LHCN-M2 (cell line): Measurements from ENCODE around the gene SYVN1. TPM values are rescaled to one million over a fixed set of nuclear protein-coding genes. Genes with fewer than 3 reads are reported as not detected.
"Not testable (repeated sequence)": the region's sequence is repeated elsewhere in the genome, so short reads cannot be mapped to it uniquely, and the experiment has no call there.

Experiments
- DNase-seq: peaks from one replicate; pipeline ENCODE4 v3.0.0-alpha.2; 2012; ENCODE audit warnings: low read depth
- total RNA-seq: library from RNA; depleted of rRNA; stranded (reverse); fragments of >200 nt; gene quantifications from 2 replicates; pipeline ENCODE4 v1.2.3, GENCODE V29; 2014

Gene SYVN1
- total RNA-seq, 1 experiment from 2014 or later, result 18.3 TPM

DNA sequence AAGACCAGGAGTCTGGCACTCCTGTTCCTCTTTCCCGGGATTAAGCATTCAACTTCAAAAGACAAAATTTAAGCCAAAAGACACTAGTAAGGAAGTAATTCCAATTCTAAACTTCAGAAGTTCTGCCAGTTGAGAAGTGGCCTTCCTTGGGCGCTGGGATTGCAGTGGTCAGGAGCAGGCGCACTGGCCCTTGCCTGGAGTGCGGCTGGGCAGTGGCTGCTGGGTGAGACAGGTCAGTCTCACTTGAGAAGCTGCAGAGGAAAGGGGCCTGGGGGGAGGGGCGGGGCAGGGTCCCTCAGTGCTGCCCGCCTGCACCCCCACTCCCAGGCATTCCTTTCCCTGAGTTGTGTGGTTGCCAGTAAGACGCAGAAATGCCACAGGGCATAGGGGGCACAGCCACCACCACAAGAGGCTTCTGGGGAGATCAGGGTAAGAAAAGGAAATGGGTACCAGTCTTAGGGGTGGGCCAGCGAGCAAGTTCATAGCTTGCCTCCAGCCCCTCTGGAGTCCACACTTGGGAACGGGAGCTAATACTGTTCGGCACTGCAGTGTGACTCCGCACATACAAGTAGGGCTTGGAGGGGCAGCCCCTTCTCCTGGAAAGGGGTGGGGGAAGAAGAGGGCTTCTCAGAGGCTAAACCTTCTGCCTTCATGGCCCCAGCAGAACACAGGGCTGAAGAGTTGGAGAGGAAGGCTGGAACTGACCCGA is 6.7 kb downstream of the SYVN1 start:
- DNase-seq, result no peak

DNA sequence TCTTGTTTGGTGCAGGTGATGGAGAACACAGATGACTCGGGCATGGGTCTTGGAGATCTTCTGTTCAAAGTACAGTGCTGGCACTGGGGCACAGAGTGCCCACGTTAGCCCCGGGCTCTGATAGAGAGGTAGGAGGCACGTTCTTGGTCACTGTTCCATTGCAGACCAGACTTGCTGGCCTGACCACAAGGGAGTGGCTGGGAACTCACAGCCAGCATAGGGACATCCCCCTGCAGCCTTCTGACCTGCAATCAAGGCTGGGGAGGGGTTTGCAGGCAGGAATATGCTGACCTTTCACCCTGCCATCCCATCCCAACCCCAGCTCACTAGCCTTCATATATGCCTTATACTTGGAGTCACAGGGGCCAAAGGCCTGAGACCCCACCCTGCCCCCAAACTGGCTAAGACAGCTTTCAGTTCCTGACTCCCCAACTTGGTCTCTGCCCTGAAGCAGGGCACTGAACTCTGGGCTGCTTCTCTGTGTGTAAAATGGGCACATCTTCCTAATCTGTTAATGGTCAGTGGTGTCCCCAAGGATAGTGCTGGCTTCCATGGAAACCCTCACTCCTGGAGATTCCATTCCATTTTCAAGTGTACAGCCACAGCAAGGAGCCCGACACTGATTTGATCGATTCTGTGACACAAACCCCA is 7.6 kb downstream of the SYVN1 start:
- no peak for DNase-seq

DNA sequence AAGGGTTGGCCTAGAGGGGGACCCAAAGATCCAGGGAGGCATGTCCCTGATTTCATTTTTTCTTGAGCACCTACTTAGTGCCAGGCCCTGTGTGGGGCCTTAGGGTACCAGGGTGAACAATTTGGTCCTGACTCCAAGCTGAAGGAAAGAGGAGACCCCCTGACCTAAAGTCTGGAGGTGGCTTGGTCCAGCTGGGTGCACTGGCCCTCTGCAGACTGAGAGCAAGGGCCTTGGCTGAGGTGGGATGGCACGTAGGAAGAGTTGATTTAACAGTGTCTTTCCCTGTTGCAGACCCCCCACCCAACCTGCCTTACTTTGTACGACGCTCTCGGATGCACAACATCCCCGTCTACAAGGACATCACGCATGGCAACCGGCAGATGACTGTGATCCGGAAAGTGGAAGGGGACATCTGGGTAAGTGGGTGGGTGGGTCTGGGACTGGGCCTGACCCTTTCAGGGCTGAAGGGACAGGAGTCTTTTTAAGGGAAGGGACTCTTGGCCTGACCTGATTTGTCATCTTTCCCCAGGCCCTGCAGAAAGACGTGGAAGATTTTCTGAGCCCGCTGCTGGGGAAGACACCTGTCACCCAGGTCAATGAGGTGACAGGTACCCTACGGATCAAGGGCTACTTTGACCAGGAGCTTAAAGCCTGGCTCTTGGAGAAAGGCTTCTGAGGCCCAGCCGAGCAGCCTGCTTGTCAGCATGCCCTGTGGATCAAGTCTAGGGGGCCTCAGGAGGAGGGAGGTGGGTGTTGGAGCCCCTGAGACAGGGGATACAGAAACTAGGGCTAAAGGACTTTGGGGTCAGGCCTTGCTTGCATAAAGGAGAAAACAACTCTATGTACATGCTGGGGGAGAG is 8.9 kb downstream of the SYVN1 start:
- DNase-seq, result no peak

DNA sequence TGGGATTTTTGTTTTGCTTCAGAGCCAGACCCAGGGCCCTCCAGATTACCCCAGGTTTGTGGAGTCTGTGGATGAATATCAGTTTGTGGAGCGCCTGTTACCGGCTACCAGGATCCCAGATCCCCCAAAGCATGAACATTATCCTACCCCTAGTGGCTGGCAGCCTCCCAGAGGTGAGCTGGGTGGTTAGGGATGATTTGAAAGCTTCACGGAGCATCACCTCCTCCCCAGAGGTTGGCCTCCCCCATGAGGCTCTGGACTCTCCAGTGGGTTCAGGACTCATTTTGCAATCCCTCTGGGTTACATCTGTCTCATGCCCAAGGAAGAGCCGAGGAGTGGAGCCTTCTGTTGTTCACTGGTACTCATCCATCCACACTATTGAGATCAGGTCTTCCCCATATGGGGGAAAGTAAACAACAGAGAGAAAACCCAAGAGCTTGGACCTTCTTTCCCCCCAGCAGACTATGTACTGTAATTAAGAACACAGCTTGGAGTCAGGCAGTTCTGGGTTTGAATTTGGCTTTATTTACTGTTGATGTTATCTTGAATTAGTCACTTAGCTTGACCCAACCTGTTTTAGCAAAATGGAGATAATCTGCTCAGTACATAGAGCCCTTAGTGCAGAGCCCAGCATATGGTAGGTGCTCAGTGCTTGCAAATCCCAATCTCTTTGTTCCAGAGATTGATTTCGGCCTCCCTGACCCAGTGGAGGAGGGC is 9.7 kb downstream of the SYVN1 start:
- DNase-seq, result no peak

DNA sequence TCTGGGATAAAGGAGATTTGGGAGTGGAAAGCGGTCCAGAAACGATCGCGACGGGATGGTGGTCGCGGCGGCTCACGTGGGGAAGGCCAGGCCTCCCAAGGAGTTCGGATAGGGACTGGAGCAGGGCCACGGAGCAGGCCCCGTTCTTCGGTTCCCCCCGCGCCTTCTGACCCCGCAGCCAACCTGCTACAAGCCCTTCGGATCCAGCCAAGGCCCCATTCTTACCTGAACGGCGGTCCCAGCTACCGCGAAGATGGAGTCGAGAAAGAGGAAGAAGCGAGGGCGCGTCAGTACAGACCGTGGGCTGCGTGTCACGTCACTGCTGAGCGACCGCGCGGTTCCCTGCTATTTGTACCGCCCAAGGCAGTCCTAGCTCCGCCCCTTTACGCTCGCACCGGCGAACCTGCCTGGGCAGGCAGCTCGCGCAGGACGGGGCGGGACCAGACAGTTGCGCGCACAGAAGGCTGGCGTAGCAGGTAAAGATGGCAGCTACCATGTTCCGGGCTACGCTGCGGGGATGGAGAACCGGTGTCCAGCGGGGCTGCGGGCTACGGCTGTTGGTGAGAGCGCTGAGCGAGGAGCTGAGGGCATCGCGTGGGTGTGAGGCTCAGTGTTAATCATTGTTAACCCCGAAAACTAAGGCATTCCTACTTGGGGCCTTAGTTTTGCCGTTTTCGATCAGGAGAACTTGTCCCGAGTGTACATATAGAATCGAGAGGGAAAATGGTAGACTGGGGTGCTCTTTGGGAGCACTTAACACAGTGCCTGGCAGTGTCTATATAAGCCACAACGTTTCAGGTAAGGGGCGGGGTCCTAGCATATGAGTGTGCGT is 12.2 kb downstream of the SYVN1 start, which contains the start of the genes FAU and MRPL49:
Gene FAU (minus strand): TSS at position 270 of the 832 bp plus-strand sequence. CDS start 321 bp downstream, outside the sequence.
Gene MRPL49 (plus strand): TSS at position 457 of the 832 bp plus-strand sequence. CDS start 26 bp downstream, at position 483.
- peak; percentile 93 for DNase-seq

DNA sequence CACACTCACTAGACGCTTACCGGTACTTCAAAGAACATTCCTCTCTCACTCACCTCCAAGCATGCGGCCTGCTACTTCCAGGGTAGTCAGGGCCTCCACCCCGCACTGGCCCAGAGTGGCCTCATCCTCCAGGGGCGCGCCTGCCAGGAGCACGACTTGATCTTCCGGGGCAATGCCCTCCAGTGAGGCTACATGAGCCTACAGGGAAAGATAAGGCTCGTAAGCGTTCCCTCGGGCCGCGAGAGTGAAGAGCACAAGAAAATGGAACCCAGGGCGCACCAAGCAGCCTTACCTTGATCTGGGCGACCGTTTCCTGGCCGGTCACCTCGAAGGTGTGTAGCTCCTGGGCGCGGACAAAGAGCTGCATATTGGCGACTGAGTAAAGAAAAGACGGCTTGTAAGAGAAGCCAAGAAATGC is 12.9 kb downstream of the SYVN1 start:
- no peak for DNase-seq

DNA sequence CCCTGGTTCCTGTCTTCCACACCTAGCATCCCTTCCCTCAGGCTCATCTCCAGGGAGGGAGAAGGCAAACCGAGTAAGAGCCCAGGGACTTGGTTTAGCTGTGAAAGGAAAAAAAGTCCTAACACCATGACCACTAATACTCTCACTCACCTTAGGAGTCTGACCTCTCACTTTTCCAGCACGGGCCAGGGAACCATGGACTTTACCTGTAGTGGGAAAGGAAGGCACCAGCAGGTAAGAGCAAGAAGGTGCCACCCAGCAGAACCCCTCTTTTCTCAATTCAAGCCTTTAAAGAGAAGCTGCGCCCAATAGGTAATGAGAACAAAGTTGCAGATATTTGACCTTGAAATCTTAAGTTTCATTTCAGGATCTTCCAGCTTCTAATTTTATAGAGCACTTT is 13.5 kb downstream of the SYVN1 start:
- DNase-seq, result no peak

DNA sequence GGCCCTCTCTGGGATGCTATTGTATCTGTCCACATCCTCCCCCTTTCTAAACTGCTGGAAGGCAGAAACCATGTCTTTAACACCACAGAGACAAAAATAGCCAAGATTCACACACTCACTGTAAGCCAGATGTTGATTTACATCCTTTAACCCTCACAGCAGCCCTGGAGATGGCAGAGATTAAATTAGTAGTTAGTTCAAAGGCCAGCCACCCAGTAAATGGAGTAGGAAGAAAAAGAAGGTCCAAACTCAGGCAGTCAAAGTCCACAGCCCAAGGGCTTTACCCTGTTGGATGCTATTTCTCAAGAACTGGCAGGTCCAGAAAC is 14.7 kb downstream of the SYVN1 start:
- no peak for DNase-seq

DNA sequence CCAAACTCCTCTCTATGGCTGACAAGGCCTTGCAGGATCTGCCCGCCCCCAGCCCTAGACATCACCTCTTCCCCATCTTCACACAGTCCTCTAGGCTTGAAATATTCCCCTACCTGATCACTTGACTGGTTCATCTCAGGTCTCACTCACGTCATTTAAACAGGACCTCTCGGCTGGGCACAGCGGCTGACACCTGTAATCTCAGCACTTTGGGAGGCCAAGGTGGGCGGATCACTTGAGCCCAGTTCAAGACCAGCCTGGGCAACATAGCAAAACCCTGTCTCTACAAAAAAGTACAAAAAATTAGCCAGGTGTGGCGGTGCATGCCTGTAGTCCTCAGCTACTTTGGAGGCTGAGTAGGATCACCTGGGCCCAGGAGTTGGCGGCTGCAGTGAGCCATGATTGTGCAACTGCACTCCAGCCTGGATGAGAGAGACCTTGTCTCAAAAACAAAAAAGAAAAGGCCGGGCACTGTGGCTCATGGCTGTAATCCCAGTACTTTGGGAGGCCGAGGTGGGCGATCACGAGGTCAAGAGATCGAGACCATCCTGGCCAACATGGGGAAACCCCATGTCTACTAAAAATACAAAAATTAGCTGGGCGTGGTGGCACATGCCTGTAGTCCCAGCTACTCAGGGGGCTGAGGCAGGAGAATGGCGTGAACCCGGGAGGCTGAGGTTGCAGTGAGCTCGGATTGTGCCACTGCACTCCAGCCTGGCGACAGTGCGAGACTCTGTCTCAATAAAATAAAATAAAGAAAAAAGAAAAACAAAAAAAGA is 15.2 kb downstream of the SYVN1 start:
- DNase-seq, result not testable (repeated sequence)

DNA sequence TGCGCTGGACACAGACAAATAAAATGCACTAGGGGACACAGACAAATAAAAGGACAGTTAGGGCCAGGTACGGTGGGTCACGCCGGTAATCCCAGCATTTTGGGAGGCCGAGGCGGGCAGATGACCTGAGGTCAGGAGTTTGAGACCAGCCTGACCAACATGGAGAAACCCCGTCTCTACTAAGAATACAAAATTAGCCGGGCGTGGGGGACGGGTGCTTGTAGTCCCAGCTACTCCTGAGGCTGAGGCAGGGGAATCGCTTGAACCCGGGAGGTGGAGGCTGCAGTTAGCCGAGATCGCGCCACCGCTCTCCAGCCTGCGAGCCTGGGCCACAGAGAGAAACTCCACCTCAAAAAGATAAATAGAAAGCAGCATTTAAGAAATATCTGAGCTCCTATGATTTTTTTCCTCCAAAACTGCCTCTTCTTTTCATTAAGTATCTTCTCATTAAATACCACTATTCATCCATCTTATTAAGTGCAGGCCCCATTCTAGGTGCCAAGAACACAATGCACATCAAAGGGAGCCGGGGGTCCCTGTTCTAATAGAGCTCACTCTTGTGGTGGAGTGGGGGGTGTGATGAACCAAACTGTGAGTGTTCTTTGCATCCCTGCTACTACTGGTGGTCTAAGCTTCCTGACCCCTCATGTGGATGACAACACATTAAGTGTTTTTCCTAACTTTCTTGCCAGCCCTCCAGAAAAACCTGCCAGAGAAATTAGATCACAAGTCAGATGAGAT is 16.1 kb downstream of the SYVN1 start:
- DNase-seq, result no peak

DNA sequence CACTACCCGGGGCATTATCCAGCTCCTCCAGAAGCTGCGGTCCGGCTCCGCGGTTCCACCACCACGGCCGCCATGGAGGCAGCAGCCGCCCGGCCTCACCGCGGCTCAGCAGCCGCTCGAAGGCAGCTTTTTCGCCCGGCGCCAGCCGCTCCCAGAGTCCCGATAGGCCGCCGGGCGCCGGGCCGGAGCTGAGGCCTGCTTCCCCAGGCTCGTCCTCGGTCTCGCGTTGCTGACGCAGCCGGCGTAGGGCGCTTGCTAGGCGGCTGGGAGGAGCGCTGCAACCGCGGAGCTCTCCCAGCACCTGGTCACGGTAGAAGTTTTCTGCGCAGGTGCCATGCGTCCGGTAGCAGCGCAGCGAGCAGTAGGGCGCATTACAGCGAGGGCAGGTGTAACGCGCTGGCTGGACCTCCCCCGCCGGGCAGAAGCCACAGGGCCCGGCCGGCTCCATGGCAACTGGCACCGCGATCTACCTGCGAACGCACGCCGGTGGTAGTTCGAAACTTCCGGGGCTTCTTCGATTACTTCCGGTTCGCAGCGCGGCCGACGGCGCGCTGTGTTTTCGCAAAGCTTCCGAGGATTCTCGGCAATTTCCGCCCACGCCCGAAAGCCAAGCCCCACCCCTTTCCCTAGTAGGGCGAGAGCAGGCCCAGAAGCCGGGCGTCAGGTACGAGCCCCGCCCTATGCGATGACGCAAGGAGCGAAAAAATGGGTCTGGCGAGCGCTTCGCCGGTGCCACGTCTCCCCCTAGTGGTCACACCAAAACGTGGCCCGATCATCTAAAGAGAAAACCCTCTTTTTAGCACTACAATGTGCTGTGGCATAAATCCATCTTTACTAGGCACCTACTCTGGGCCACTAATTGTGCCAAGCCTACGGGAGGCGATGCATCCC is 16.9 kb downstream of the SYVN1 start, which contains the start of gene ZNHIT2:
Gene ZNHIT2 (minus strand): TSS at position 496 of the 891 bp plus-strand sequence. CDS start 48 bp downstream, at position 448.
- DNase-seq, result peak; percentile 98

DNA sequence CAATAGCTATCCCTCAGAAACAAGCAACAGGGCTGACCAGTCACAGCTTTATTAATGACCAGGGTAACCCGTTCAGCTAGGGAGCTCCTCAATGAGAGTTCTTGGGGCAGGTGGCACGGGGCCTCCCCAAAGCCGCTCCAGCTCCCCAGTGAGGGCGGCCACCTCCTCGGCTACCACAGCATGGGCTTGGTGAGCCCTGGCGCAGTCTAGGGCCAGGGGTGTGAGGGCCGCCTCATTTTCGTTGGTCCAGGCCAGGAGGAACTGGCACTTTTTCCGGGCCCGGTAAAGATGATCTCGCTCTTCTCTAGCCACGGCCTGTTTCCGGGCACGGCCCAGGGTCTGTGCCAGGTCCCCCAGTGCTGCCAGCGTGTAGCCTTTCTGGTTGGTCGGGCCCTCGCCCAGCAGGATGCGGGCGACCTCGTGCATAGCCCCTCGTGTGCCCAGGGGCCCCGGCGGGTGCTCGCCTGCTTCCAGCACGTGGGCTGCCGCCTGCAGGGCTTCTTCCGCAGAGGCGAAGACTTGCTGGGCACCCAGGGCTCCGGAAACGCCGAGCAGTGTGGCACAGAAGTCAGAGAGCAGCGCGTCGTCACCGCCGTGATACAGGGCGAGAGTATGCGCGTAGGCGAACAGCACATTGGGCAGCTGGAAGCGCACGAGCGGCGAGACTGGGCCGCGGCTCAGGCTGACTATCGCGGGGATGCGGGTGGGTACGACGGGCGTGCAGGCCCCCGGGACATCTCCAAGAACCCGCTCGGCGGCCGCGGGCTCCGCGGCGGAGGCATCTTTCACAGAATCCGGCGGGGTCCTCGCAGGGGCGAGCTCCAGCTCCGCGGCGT is 17.7 kb downstream of the SYVN1 start:
- DNase-seq, result peak; percentile 54

DNA sequence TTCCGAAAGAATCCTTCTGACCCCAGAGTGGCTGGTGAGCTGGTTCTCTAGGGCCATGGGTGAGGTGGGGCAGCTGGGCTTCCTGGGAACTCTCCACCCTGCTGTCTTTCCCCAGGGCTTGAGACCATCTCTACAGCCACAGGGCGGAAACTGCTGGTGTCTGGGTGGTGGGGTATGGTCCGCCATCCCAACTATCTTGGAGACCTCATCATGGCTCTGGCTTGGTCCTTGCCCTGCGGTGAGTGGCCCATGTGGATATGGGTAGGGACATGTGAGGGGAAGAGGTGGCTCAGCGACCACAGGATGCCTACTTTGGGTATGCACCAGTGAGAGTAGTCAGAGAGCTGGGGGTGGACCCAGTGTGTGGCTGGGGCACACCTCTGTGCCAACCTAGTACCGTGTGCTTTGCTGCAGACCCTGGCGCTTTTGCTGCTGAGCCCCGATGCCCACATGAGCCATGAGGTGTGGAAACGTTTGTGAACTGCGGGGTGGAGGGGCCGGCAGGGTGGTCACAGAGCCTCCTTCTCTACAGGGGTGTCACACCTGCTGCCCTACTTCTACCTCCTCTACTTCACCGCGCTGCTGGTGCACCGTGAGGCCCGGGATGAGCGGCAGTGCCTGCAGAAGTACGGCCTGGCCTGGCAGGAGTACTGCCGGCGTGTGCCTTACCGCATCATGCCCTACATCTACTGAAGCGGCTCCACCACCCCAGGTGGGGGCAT is 18.8 kb downstream of the SYVN1 start:
- DNase-seq, result no peak

DNA sequence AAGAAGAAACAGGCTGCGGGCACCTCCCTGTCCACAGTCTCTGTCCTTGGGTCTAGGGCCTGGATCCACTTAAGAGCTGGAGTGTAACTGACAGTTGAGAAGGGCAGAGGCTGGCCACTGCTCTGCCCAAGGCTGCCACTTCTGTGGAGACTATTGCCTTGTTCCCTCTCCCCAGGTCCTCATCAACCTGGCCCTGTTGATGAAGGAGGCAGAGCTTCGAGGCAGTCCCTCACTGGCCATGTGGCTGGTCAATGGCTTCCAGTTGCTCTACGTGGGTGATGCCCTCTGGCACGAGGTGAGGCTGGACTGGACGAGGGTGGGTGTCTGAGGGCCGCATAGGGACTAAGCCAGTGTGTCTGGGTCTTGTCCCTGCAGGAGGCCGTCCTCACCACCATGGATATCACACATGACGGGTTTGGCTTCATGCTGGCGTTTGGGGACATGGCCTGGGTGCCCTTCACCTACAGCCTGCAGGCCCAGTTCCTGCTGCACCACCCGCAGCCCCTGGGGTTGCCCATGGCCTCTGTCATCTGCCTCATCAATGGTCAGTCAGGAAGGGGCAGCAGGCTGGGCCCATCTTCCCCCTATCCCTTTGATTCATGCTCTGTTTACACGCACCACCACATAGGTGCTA is 19.7 kb downstream of the SYVN1 start:
- DNase-seq, result no peak

DNA sequence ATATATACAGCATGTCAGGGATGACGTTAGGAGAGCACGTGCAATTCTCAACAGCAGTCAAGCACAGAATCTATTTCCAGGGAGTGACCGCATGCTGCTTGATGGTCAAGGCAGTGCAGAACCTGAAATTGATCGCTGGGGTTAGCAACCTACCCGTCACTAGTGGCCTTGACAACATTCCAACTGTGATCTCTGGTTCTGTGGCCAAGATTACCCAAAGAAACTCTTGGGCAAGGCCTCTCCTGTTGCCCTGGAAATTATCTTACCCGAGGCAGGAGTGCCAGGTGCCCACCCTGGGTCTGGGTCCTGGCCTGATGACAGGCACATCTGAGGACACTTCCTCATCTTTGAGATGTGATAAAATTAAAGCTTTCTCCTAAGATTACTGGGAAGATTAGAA is 20.5 kb downstream of the SYVN1 start:
- no peak for DNase-seq

DNA sequence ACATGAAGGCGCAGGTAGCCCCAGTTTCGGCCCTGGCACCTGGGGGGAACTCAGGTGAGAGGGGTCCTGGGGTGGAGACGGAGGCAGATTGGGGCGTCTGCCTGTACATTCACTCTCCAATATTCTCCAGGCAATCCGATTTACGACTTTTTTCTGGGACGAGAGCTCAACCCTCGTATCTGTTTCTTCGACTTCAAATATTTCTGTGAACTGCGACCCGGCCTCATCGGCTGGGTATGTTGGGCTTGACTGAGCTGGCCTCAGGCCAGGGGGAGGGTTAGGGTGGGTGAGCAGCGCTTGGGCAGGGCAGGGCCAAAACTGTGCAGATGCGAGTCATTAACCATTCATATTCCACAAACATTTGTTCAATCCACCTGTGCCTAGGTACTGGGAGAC is 21.0 kb downstream of the SYVN1 start:
- DNase-seq, result no peak
